IMR-90 (cell line): ENCODE data around the gene ANO2. TPM values are rescaled to one million over a fixed set of nuclear protein-coding genes. Genes with fewer than 3 reads are reported as not detected.

Experiments
- ATAC-seq: fragments of 200-7000 bp; cut with Tn5 transposase; 2 replicates; pipeline ENCODE4 v1.9.1; 2020; ENCODE audit warnings: low read depth, mild to moderate bottlenecking, moderate library complexity
- BruUV-seq: library from RNA; stranded (reverse); fragments of 400-500 nt; replicated peaks from 2 replicates; lab custom pipeline; 2021; lab: Mats Ljungman, UMichigan
- CTCF ChIA-PET: fragments of 300-600 bp; formaldehyde crosslinking; extraction: SDS; loops from one replicate; lab custom pipeline; 2021; ENCODE audit warnings: antibody characterized with exemption; lab: Yijun Ruan, JAX
- POLR2A ChIA-PET: fragments of 300-600 bp; sonication (Branson Sonifier 250); formaldehyde crosslinking; loops from one replicate; lab custom pipeline; 2022; ENCODE audit warnings: antibody characterized with exemption; ENCODE audit not compliant: unreplicated experiment; lab: Charles Lee
- DNase-seq: peaks from one replicate; pipeline ENCODE4 v3.0.0; 2013
- H2AFZ ChIP-seq: replicated peaks from 2 replicates; pipeline ENCODE3; 2013; ENCODE audit warnings: low read length, mild to moderate bottlenecking; ENCODE audit not compliant: poor library complexity
- H2AK5ac ChIP-seq: 2 replicates; pipeline ENCODE4 v1.6.1; 2013; ENCODE audit warnings: low read depth, low read length, inconsistent platforms
- H2AK9ac ChIP-seq: replicated peaks from 2 replicates; pipeline ENCODE3; 2013; ENCODE audit warnings: mild to moderate bottlenecking, low read depth, low read length, moderate library complexity; ENCODE audit not compliant: poor library complexity
- H2BK120ac ChIP-seq: 2 replicates; pipeline ENCODE4 v1.6.1; 2013; ENCODE audit warnings: low read depth, low read length, inconsistent platforms
- H2BK15ac ChIP-seq: 3 replicates; pipeline ENCODE4 v1.6.1; 2013; ENCODE audit warnings: low read depth, low read length, inconsistent platforms
- H2BK20ac ChIP-seq: 2 replicates; pipeline ENCODE4 v1.6.1; 2013; ENCODE audit warnings: low read depth, mild to moderate bottlenecking, inconsistent platforms, low read length, moderate library complexity
- H2BK5ac ChIP-seq: 2 replicates; pipeline ENCODE4 v1.6.1; 2013; ENCODE audit warnings: mild to moderate bottlenecking, low read depth, low read length, inconsistent platforms; ENCODE audit not compliant: poor library complexity, severe bottlenecking
- H3K14ac ChIP-seq: replicated peaks from 2 replicates; pipeline ENCODE4 v1.6.1; 2013; ENCODE audit warnings: low read depth, low read length, inconsistent platforms
- H3K18ac ChIP-seq: 2 replicates; pipeline ENCODE4 v1.6.1; 2013; ENCODE audit warnings: low read depth, low read length, control low read depth
- H3K23ac ChIP-seq: 2 replicates; pipeline ENCODE4 v1.6.1; 2013; ENCODE audit warnings: low read depth, low read length, inconsistent platforms
- H3K27ac ChIP-seq: 2 replicates; pipeline ENCODE4 v1.5.1; 2013; ENCODE audit warnings: mild to moderate bottlenecking, control low read depth, low read length; ENCODE audit not compliant: insufficient read depth
- H3K27me3 ChIP-seq: 2 replicates; pipeline ENCODE4 v1.6.1; 2013; ENCODE audit warnings: low read length; ENCODE audit not compliant: control insufficient read depth, insufficient read depth
- H3K36me3 ChIP-seq: 2 replicates; pipeline ENCODE4 v1.6.1; 2013; ENCODE audit warnings: low read length, mixed read lengths; ENCODE audit not compliant: control insufficient read depth, insufficient read depth
- H3K4ac ChIP-seq: 2 replicates; pipeline ENCODE4 v1.6.1; 2013; ENCODE audit warnings: low read depth, low read length, inconsistent platforms
- H3K4me1 ChIP-seq: 2 replicates; pipeline ENCODE4 v1.6.1; 2013; ENCODE audit warnings: low read length, mixed read lengths; ENCODE audit not compliant: control insufficient read depth, insufficient read depth
- H3K4me2 ChIP-seq: 2 replicates; pipeline ENCODE4 v1.6.1; 2013; ENCODE audit warnings: low read depth, mild to moderate bottlenecking, control low read depth, low read length, moderate library complexity
- H3K4me3 ChIP-seq: 2 replicates; pipeline ENCODE4 v1.5.1; 2013; ENCODE audit warnings: low read depth, mild to moderate bottlenecking, control low read depth, low read length, moderate library complexity; ENCODE audit not compliant: insufficient read depth
- H3K56ac ChIP-seq: 2 replicates; pipeline ENCODE4 v1.6.1; 2013; ENCODE audit warnings: low read length, inconsistent platforms; ENCODE audit not compliant: insufficient read depth; ENCODE audit errors: extremely low read depth
- H3K79me1 ChIP-seq, 2 experiments: 2 replicates each; pipeline ENCODE4 v1.6.1; 2013; ENCODE audit warnings: low read length in 2 of 2, inconsistent platforms in 1 of 2, low read depth in 1 of 2
- H3K9ac ChIP-seq: 2 replicates; pipeline ENCODE4 v1.6.1; 2013; ENCODE audit warnings: low read depth, low read length, control low read depth
- H3K9me1 ChIP-seq: 2 replicates; pipeline ENCODE4 v1.6.1; 2013; ENCODE audit warnings: low read length, inconsistent platforms; ENCODE audit not compliant: insufficient read depth
- H3K9me3 ChIP-seq: 2 replicates; pipeline ENCODE4 v1.6.1; 2013; ENCODE audit warnings: low read length; ENCODE audit not compliant: control insufficient read depth, insufficient read depth
- H4K20me1 ChIP-seq: 2 replicates; pipeline ENCODE4 v1.6.1; 2013; ENCODE audit warnings: low read length, inconsistent platforms; ENCODE audit not compliant: insufficient read depth
- H4K5ac ChIP-seq: 2 replicates; pipeline ENCODE4 v1.6.1; 2013; ENCODE audit warnings: mild to moderate bottlenecking, low read depth, low read length, control low read depth
- H4K8ac ChIP-seq, 2 experiments: 2 replicates each; pipeline ENCODE4 v1.6.1; 2013; ENCODE audit warnings: low read depth in 2 of 2, low read length in 2 of 2, control low read depth in 1 of 2, inconsistent platforms in 1 of 2
- H4K91ac ChIP-seq: 2 replicates; pipeline ENCODE4 v1.6.1; 2013; ENCODE audit warnings: low read depth, low read length, inconsistent platforms; ENCODE audit not compliant: insufficient read depth
- BHLHE40 ChIP-seq: fragments of 150-350 bp; IDR thresholded peaks from 2 replicates; pipeline ENCODE4 v1.6.1; 2016; ENCODE audit warnings: mild to moderate bottlenecking, low read depth, low read length
- CEBPB ChIP-seq: IDR thresholded peaks from 2 replicates; pipeline ENCODE4 v1.6.1; 2012; ENCODE audit warnings: low read depth, low read length, improper control_type of control experiment
- CHD1 ChIP-seq: IDR thresholded peaks from 2 replicates; pipeline ENCODE4 v1.6.1; 2012; ENCODE audit warnings: low read depth, low read length, improper control_type of control experiment
- FOS ChIP-seq: fragments of 150-350 bp; IDR thresholded peaks from 2 replicates; pipeline ENCODE4 v1.6.1; 2016; ENCODE audit warnings: low read depth, low read length
- MAFK ChIP-seq: IDR thresholded peaks from 2 replicates; pipeline ENCODE4 v1.6.1; 2012; ENCODE audit warnings: low read depth, low read length, improper control_type of control experiment
- MAZ ChIP-seq: IDR thresholded peaks from 2 replicates; pipeline ENCODE4 v1.6.1; 2012; ENCODE audit warnings: low read depth, mild to moderate bottlenecking, low read length, improper control_type of control experiment, moderate library complexity, borderline replicate concordance
- MXI1 ChIP-seq: IDR thresholded peaks from 2 replicates; pipeline ENCODE4 v1.6.1; 2012; ENCODE audit warnings: low read depth, mild to moderate bottlenecking, low read length, moderate library complexity, borderline replicate concordance
- NFE2L2 ChIP-seq: fragments of 150-350 bp; IDR thresholded peaks from 2 replicates; pipeline ENCODE4 v1.6.1; 2016; ENCODE audit warnings: low read depth, mild to moderate bottlenecking, low read length
- POLR2A ChIP-seq: IDR thresholded peaks from 2 replicates; pipeline ENCODE4 v1.6.1; 2012; ENCODE audit warnings: mild to moderate bottlenecking, low read depth, low read length
- RAD21 ChIP-seq: IDR thresholded peaks from 2 replicates; pipeline ENCODE4 v1.6.1; 2012; ENCODE audit warnings: low read length, improper control_type of control experiment
- RCOR1 ChIP-seq: IDR thresholded peaks from 2 replicates; pipeline ENCODE4 v1.6.1; 2012; ENCODE audit warnings: mild to moderate bottlenecking, low read length, improper control_type of control experiment; ENCODE audit not compliant: insufficient replicate concordance
- RFX5 ChIP-seq: IDR thresholded peaks from 2 replicates; pipeline ENCODE4 v1.8.0; 2012; ENCODE audit warnings: low read depth, mild to moderate bottlenecking, low read length, moderate library complexity
- SMC3 ChIP-seq: fragments of 150-350 bp; IDR thresholded peaks from 2 replicates; pipeline ENCODE4 v1.6.1; 2016; ENCODE audit warnings: low read depth, mild to moderate bottlenecking, antibody characterized with exemption, low read length, moderate library complexity
- WGBS, 2 experiments: methylation state at CpG; one replicate each; pipeline versions ENCODE4 v1.1.5 to v1.1.7; 2013; ENCODE audit warnings: missing lambda C conversion rate in 2 of 2; ENCODE audit not compliant: insufficient read length in 1 of 2; ENCODE audit errors: extremely low coverage in 2 of 2; 5-methylcytosine and 5-hydroxymethylcytosine counted together
- dilution Hi-C: fragments of 300-500 bp; cut with HindIII; formaldehyde crosslinking; loops from one replicate; pipeline ENCODE4 v1.14.3; 2018; ENCODE audit warnings: low sequenced_read_pairs; ENCODE audit not compliant: unreplicated experiment
- in situ Hi-C: fragments of 300-500 bp; cut with MboI; formaldehyde crosslinking; loops from 3 replicates; pipeline ENCODE4 v1.14.3; 2019; ENCODE audit warnings: low sequenced_read_pairs, inconsistent platforms, mixed read lengths
- intact Hi-C: fragments of 100-400 bp; cut with micrococcal nuclease; formaldehyde crosslinking; loops from 2 replicates; pipeline ENCODE4 v1.10.0; 2022
- polyA plus RNA-seq, 3 experiments: library from polyadenylated mRNA; depleted of rRNA; stranded (reverse); fragments of >200 nt; gene quantifications; 2 replicates each; pipeline ENCODE4 v1.2.3, GENCODE V29; 2012; ENCODE audit warnings: low replicate concordance in 1 of 3
- total RNA-seq: library from RNA; depleted of rRNA; stranded (reverse); fragments of >200 nt; gene quantifications from 2 replicates; pipeline ENCODE4 v1.2.3, GENCODE V29; 2012
- TF ChIP-seq, protein P1 (sequence below): conservative IDR thresholded peaks from 2 replicates; pipeline ENCODE4 v1.5.1; 2012; ENCODE audit warnings: mild to moderate bottlenecking, low read depth, low read length, improper control_type of control experiment
- TF ChIP-seq, protein P2 (sequence below): fragments of 150-350 bp; IDR thresholded peaks from 2 replicates; pipeline ENCODE4 v1.6.1; 2016; ENCODE audit warnings: low read depth, mild to moderate bottlenecking, low read length, moderate library complexity, borderline replicate concordance
- TF ChIP-seq, protein P3 (sequence below): fragments of 150-350 bp; IDR thresholded peaks from 2 replicates; pipeline ENCODE4 v1.6.1; 2017; ENCODE audit warnings: mild to moderate bottlenecking, antibody characterized with exemption, low read length, low read depth

Gene ANO2
- total and polyA plus RNA-seq, 2 of the 4 experiments (the other 2 are of a cell fraction), result 0.22 TPM; not detected in 1

DNA sequence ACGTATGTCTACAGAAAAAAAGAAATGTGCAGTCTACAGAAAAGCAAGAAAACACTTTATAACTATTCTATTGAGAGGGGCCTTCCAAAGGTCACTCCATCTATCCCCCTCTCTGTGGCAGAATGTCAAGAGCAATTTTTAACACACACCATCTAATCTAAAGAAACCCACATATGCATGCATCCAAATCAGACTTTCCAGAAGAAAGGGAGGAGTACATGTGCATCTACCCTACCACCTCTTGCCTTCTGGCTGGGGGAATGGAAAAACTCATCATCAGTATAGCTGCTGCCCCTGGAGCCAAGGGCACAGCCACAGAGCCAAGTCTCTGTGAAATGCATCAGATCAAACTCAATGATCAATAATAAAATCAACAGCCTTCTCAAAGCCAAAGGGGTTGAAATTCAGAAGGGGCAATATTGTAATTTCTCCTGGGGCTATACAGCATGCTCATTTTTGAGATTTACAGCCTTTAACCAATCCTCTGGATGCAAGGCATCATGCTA is 63.9 kb downstream of the ANO2 start:
- no peak overlapping the region for H2AK9ac ChIP-seq
- TF ChIP-seq POLR2A (no peak), BHLHE40 (no peak), RAD21 (no peak), CHD1 (no peak), FOS (no peak), MAFK (no peak), CEBPB (no peak), NFE2L2 (no peak), MAZ (no peak), MXI1 (no peak), SMC3 (no peak), RFX5 (no peak), RCOR1 (no peak)
- TF ChIP-seq, protein P1, sequence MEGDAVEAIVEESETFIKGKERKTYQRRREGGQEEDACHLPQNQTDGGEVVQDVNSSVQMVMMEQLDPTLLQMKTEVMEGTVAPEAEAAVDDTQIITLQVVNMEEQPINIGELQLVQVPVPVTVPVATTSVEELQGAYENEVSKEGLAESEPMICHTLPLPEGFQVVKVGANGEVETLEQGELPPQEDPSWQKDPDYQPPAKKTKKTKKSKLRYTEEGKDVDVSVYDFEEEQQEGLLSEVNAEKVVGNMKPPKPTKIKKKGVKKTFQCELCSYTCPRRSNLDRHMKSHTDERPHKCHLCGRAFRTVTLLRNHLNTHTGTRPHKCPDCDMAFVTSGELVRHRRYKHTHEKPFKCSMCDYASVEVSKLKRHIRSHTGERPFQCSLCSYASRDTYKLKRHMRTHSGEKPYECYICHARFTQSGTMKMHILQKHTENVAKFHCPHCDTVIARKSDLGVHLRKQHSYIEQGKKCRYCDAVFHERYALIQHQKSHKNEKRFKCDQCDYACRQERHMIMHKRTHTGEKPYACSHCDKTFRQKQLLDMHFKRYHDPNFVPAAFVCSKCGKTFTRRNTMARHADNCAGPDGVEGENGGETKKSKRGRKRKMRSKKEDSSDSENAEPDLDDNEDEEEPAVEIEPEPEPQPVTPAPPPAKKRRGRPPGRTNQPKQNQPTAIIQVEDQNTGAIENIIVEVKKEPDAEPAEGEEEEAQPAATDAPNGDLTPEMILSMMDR, result no peak
- TF ChIP-seq, protein P2, sequence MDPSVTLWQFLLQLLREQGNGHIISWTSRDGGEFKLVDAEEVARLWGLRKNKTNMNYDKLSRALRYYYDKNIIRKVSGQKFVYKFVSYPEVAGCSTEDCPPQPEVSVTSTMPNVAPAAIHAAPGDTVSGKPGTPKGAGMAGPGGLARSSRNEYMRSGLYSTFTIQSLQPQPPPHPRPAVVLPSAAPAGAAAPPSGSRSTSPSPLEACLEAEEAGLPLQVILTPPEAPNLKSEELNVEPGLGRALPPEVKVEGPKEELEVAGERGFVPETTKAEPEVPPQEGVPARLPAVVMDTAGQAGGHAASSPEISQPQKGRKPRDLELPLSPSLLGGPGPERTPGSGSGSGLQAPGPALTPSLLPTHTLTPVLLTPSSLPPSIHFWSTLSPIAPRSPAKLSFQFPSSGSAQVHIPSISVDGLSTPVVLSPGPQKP, result no peak
- TF ChIP-seq, protein P3, sequence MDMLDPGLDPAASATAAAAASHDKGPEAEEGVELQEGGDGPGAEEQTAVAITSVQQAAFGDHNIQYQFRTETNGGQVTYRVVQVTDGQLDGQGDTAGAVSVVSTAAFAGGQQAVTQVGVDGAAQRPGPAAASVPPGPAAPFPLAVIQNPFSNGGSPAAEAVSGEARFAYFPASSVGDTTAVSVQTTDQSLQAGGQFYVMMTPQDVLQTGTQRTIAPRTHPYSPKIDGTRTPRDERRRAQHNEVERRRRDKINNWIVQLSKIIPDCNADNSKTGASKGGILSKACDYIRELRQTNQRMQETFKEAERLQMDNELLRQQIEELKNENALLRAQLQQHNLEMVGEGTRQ, result no peak
- WGBS, 2 experiments, result no CpG with 5 or more reads among the region's 1 CpG
- no peak overlapping the region for H3K27ac ChIP-seq
- H3K9ac ChIP-seq, result no peak overlapping the region
- H2BK120ac ChIP-seq, result no peak overlapping the region
- ATAC-seq, result no peak
- H4K20me1 ChIP-seq, result no peaks in the 10 kb centered on the region
- no peak for DNase-seq
- no peak overlapping the region for H4K91ac ChIP-seq
- intact Hi-C loops, result no loop called here
- H2BK15ac ChIP-seq, result no peak overlapping the region
- CTCF ChIA-PET, result no interaction called here
- POLR2A ChIA-PET, result no interaction called here
- no TSS peak for BruUV-seq
- no peak overlapping the region for H3K4me3 ChIP-seq
- no peak overlapping the region for H3K56ac ChIP-seq
- no peak overlapping the region for H2BK5ac ChIP-seq
- H3K27me3 ChIP-seq, result peaks cover 7% of the 10 kb centered on the region
- no peaks in the 10 kb centered on the region for H3K4me1 ChIP-seq
- no peak overlapping the region for H4K8ac ChIP-seq
- H2BK20ac ChIP-seq, result no peak overlapping the region
- dilution Hi-C loops, result no loop called here
- H3K14ac ChIP-seq, result no peak overlapping the region
- no peak overlapping the region for H3K23ac ChIP-seq
- no peak overlapping the region for H3K18ac ChIP-seq
- H3K9me3 ChIP-seq, result no peaks in the 10 kb centered on the region
- no peak overlapping the region for H2AFZ ChIP-seq
- no peaks in the 10 kb centered on the region for H3K9me1 ChIP-seq
- H3K79me1 ChIP-seq, result no peaks in the 10 kb centered on the region
- in situ Hi-C loops, result no loop called here
- no peak overlapping the region for H4K5ac ChIP-seq
- no peaks in the 10 kb centered on the region for H3K36me3 ChIP-seq
- no peak overlapping the region for H3K4ac ChIP-seq
- H3K4me2 ChIP-seq, result no peak overlapping the region
- H2AK5ac ChIP-seq, result no peak overlapping the region
